ENCODE results near the gene CCSER1.
A peak's percentile ranks its signal among the peaks of the same experiment; 100 is the strongest.
"Not testable (repeated sequence)": the region's sequence is repeated elsewhere in the genome, so short reads cannot be mapped to it uniquely, and the experiment has no call there.

Gene CCSER1

GRCh38 chr4:90815569-90815968, 688.4 kb downstream of the CCSER1 start:
- H3K27me3 ChIP-seq = no peaks in the 10 kb centered on the region

GRCh38 chr4:90816754-90817153, 689.6 kb downstream of the CCSER1 start:
- Histone ChIP-seq H3K9me3 (replicated peaks in 1 of 11) (peaks cover 7 to 32% (median 20%) of the 10 kb centered on the region in 11 experiments; a peak in 21 of 22 replicates), H3K4me3 (no peak overlapping the region), H3K27ac (no peak overlapping the region), H3K9ac (no peak overlapping the region), H3K4me1 (no peaks in the 10 kb centered on the region), H3K36me3 (no peaks in the 10 kb centered on the region), H3K4me2 (no peak overlapping the region), H4K20me1 (no peaks in the 10 kb centered on the region), H3K27me3 (no peaks in the 10 kb centered on the region)
- no peak for TF ChIP-seq Cebpa-rat (IDR thresholded peaks at IDR 0.05)

More at GRCh38 chr4:90815569-90815968, 688.4 kb downstream of the CCSER1 start:
- Histone ChIP-seq H4K20me1 (no peaks in the 10 kb centered on the region), H3K4me3 (no peak overlapping the region), H3K4me2 (no peak overlapping the region), H3K9ac (no peak overlapping the region), H3K4me1 (no peaks in the 10 kb centered on the region), H3K27ac (no peak overlapping the region), H3K9me3 (replicated peaks in 1 of 11) (peaks cover 7 to 32% (median 20%) of the 10 kb centered on the region in 11 experiments; a peak in 21 of 22 replicates), H3K36me3 (no peaks in the 10 kb centered on the region)
- TF ChIP-seq Cebpa-rat (IDR thresholded peaks at IDR 0.05) = no peak

- H4K20me1 ChIP-seq = no peaks in the 10 kb centered on the region
- H3K4me3 ChIP-seq = no peak overlapping the region
- no peaks in the 10 kb centered on the region for H3K9me3 ChIP-seq (replicated peaks in 1 of 11)
- no peak for TF ChIP-seq Cebpa-rat (IDR thresholded peaks at IDR 0.05)
- no peaks in the 10 kb centered on the region for H3K36me3 ChIP-seq
- no peak overlapping the region for H3K4me2 ChIP-seq
- H3K27me3 ChIP-seq = no peaks in the 10 kb centered on the region
- no peak overlapping the region for H3K27ac ChIP-seq
- H3K9ac ChIP-seq = no peak overlapping the region
- no peaks in the 10 kb centered on the region for H3K4me1 ChIP-seq
Measured at GRCh38 chr4:90824266-90825150, 697.3 kb downstream of the CCSER1 start.

GRCh38 chr4:90825849-90826248, 698.7 kb downstream of the CCSER1 start:
- Histone ChIP-seq H3K27ac (no peak overlapping the region), H3K4me2 (no peak overlapping the region), H3K4me3 (no peak overlapping the region), H3K9me3 (replicated peaks in 1 of 11) (no peaks in the 10 kb centered on the region), H3K27me3 (no peaks in the 10 kb centered on the region), H4K20me1 (no peaks in the 10 kb centered on the region), H3K4me1 (no peaks in the 10 kb centered on the region), H3K36me3 (no peaks in the 10 kb centered on the region), H3K9ac (no peak overlapping the region)
- TF ChIP-seq Cebpa-rat (IDR thresholded peaks at IDR 0.05) = no peak

- Histone ChIP-seq H3K9me3 (replicated peaks in 1 of 11) (no peaks in the 10 kb centered on the region), H3K36me3 (no peaks in the 10 kb centered on the region), H3K9ac (no peak overlapping the region), H3K27me3 (no peaks in the 10 kb centered on the region), H4K20me1 (no peaks in the 10 kb centered on the region), H3K4me1 (no peaks in the 10 kb centered on the region), H3K4me2 (no peak overlapping the region), H3K4me3 (no peak overlapping the region), H3K27ac (no peak overlapping the region)
- TF ChIP-seq Cebpa-rat (IDR thresholded peaks at IDR 0.05) = no peak
Measured at GRCh38 chr4:90833706-90834105, 706.5 kb downstream of the CCSER1 start.

GRCh38 chr4:90837241-90837640, 710.0 kb downstream of the CCSER1 start:
- Histone ChIP-seq H3K4me3 (no peak overlapping the region), H4K20me1 (no peaks in the 10 kb centered on the region), H3K27me3 (no peaks in the 10 kb centered on the region), H3K9ac (no peak overlapping the region), H3K36me3 (no peaks in the 10 kb centered on the region), H3K4me1 (peaks cover 0 to 13% (median 0%) of the 10 kb centered on the region in 10 experiments; a peak in 2 of 20 replicates), H3K9me3 (replicated peaks in 1 of 11) (no peaks in the 10 kb centered on the region), H3K27ac (no peak overlapping the region), H3K4me2 (no peak overlapping the region)
- no peak for TF ChIP-seq Cebpa-rat (IDR thresholded peaks at IDR 0.05)

- H3K36me3 ChIP-seq; H3K9ac ChIP-seq; H3K27ac ChIP-seq; H3K9me3 ChIP-seq (replicated peaks in 1 of 11); H4K20me1 ChIP-seq; H3K27me3 ChIP-seq; H3K4me3 ChIP-seq; H3K4me2 ChIP-seq: not testable (repeated sequence)
- H3K4me1 ChIP-seq = peaks cover 0 to 16% (median 0%) of the 10 kb centered on the region in 10 experiments; a peak in 2 of 20 replicates
Measured at GRCh38 chr4:90838859-90839258, 711.7 kb downstream of the CCSER1 start.

GRCh38 chr4:90840291-90840690, 713.1 kb downstream of the CCSER1 start:
- Histone ChIP-seq H3K4me2 (no peak overlapping the region), H3K27ac (no peak overlapping the region), H4K20me1 (no peaks in the 10 kb centered on the region), H3K4me1 (peaks cover 0 to 16% (median 0%) of the 10 kb centered on the region in 10 experiments; a peak in 2 of 20 replicates), H3K9me3 (replicated peaks in 1 of 11) (no peaks in the 10 kb centered on the region), H3K9ac (no peak overlapping the region), H3K27me3 (no peaks in the 10 kb centered on the region), H3K36me3 (no peaks in the 10 kb centered on the region), H3K4me3 (no peak overlapping the region)
- no peak for TF ChIP-seq Cebpa-rat (IDR thresholded peaks at IDR 0.05)

- Histone ChIP-seq H3K4me2 (no peak overlapping the region), H4K20me1 (no peaks in the 10 kb centered on the region), H3K27me3 (no peaks in the 10 kb centered on the region), H3K4me1 (peaks cover 0 to 18% (median 0%) of the 10 kb centered on the region in 10 experiments; a peak in 3 of 20 replicates), H3K36me3 (no peaks in the 10 kb centered on the region), H3K9ac (no peak overlapping the region), H3K4me3 (no peak overlapping the region), H3K27ac (no peak overlapping the region), H3K9me3 (replicated peaks in 1 of 11) (no peaks in the 10 kb centered on the region)
- TF ChIP-seq Cebpa-rat (IDR thresholded peaks at IDR 0.05) = 0 out of 22 replicates have a peak, but pooled peaks of 2 of the 11 experiments have one; percentile 11 to 15
Measured at GRCh38 chr4:90840828-90841227, 713.6 kb downstream of the CCSER1 start.

GRCh38 chr4:90841676-90842075, 714.5 kb downstream of the CCSER1 start:
- Histone ChIP-seq H3K27ac (no peak overlapping the region), H3K9me3 (replicated peaks in 1 of 11) (no peaks in the 10 kb centered on the region), H3K4me2 (peak overlapping the region in 2 of 11 experiments; percentile 33 to 37; a peak in 2 of 22 replicates), H3K36me3 (no peaks in the 10 kb centered on the region), H3K9ac (no peak overlapping the region), H3K4me1 (peaks cover 0 to 20% (median 0%) of the 10 kb centered on the region in 10 experiments; a peak in 3 of 20 replicates), H4K20me1 (no peaks in the 10 kb centered on the region), H3K27me3 (no peaks in the 10 kb centered on the region), H3K4me3 (no peak overlapping the region)
- TF ChIP-seq Cebpa-rat (IDR thresholded peaks at IDR 0.05) = no peak

Measured in BLaER1 treated with 17β-estradiol and CSF1 and Interleukin-3, amounts not matched to agents 10 nM and 100 nM (cell line).